Caki2 (cell line): Measurements from ENCODE around the gene HAGHL. TPM values are rescaled to one million over a fixed set of nuclear protein-coding genes. Genes with fewer than 3 reads are reported as not detected.
"Not testable (repeated sequence)": the region's sequence is repeated elsewhere in the genome, so short reads cannot be mapped to it uniquely, and the experiment has no call there.

ENCODE experiments used
- DNase-seq: peaks from one replicate; pipeline ENCODE4 v3.0.0-alpha.2; 2015; ENCODE audit warnings: low read depth
- in situ Hi-C: cut with HindIII; loops from 2 replicates; pipeline ENCODE4 v1.10.0; 2016; ENCODE audit warnings: low sequenced_read_pairs, low pct_unique_long_range_greater_than_20kb, mixed read lengths
- total RNA-seq: library from RNA; depleted of rRNA; stranded (reverse); fragments of >200 nt; shearing (Covaris generic); gene quantifications from 2 replicates; pipeline ENCODE4 v1.2.3, GENCODE V29; 2014; ENCODE audit warnings: low replicate concordance

HAGHL gene
- total RNA-seq, 1 experiment from 2014 or later: 48.0 TPM

GRCh38 chr16:741986-742629 lies 15.2 kb downstream of the HAGHL start:
- DNase-seq: no peak
- in situ Hi-C loops: no loop called here

GRCh38 chr16:742894-743293 lies 16.0 kb downstream of the HAGHL start:
- DNase-seq, in situ Hi-C loops: not testable (repeated sequence)

GRCh38 chr16:743794-744500 lies 17.0 kb downstream of the HAGHL start:
- in situ Hi-C loops: no loop called here
- DNase-seq: no peak

- no peak for DNase-seq
- in situ Hi-C loops: no loop called here
Measured at GRCh38 chr16:745739-746138, 18.8 kb downstream of the HAGHL start.

- in situ Hi-C loops: no loop called here
- no peak for DNase-seq
Measured at GRCh38 chr16:746637-747036, 19.7 kb downstream of the HAGHL start.

- DNase-seq: no peak
- in situ Hi-C loops: no loop called here
Measured at GRCh38 chr16:747978-748746, 21.3 kb downstream of the HAGHL start.

- in situ Hi-C loops: no loop called here
- DNase-seq: no peak
Measured at GRCh38 chr16:749010-749409, 22.1 kb downstream of the HAGHL start.

GRCh38 chr16:750485-750884 lies 23.6 kb downstream of the HAGHL start:
- in situ Hi-C loops: no loop called here
- no peak for DNase-seq

- DNase-seq: no peak
- in situ Hi-C loops: no loop called here
Measured at GRCh38 chr16:751152-752006, 24.5 kb downstream of the HAGHL start.

GRCh38 chr16:752007-752312 lies 25.1 kb downstream of the HAGHL start:
- no peak for DNase-seq
- in situ Hi-C loops: no loop called here

- in situ Hi-C loops, DNase-seq: not testable (repeated sequence)
Measured at GRCh38 chr16:754121-754607, 27.3 kb downstream of the HAGHL start.

GRCh38 chr16:754656-755055 lies 27.8 kb downstream of the HAGHL start:
- DNase-seq: no peak
- in situ Hi-C loops: no loop called here

- no peak for DNase-seq
- in situ Hi-C loops: no loop called here
Measured at GRCh38 chr16:756428-756827, 29.5 kb downstream of the HAGHL start.

- in situ Hi-C loops: no loop called here
- no peak for DNase-seq
Measured at GRCh38 chr16:759110-759910, 32.4 kb downstream of the HAGHL start.

- DNase-seq: no peak
- in situ Hi-C loops: no loop called here
Measured at GRCh38 chr16:760065-760464, 33.2 kb downstream of the HAGHL start.

GRCh38 chr16:760545-761343 lies 33.8 kb downstream of the HAGHL start, which contains the start of gene MSLN:
Gene MSLN, plus strand, starts transcription at chr16:760734. Its CDS starts 1,947 bp downstream, at chr16:762681.
- no peak for DNase-seq
- in situ Hi-C loops: no loop called here
